ENCODE data around the gene GPR3.

DNA sequence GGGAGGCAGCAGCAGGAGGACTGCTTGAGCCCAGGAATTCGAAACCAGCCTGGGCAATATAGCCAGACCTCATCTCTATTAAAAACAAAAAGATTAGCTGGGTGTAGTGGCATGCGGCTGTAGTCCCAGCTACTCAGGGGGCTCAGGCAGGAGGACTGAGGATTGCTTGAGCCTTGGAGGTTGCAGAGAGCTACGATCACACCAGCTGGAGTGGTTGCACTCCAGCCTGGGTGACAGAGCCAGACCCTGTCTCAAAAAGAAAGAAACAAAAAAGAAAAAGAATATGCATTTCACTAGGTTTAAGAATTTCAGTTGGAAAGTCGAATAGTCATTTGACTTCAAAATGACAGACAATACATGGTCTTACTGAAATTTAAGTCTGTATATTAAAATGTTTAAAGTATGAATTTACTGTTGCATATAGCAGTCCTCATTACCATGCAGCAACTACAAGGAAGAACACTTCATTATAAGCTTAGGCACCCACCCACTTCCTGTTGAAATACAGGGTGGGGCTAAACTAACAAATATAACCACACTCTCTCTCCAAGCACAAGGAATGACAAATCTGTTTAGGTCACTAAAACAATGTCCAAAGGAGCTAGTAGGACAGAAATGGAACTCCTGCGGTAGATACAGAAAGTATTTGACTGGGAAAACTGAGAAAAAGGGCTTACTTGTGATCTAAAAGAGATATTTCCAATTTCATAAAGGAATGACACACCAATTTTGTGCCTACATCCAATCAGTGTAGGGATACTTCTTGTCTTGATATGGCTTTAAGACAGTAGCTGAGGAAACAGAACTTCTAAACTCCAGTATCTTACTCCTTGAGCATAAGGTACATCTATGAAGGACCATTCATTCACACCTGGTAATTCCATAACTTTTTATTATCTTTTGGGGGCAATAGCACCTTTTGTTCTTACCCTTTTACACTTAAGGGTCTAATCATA, 44.1 kb downstream of the GPR3 start:
- TF ChIP-seq, protein P1, sequence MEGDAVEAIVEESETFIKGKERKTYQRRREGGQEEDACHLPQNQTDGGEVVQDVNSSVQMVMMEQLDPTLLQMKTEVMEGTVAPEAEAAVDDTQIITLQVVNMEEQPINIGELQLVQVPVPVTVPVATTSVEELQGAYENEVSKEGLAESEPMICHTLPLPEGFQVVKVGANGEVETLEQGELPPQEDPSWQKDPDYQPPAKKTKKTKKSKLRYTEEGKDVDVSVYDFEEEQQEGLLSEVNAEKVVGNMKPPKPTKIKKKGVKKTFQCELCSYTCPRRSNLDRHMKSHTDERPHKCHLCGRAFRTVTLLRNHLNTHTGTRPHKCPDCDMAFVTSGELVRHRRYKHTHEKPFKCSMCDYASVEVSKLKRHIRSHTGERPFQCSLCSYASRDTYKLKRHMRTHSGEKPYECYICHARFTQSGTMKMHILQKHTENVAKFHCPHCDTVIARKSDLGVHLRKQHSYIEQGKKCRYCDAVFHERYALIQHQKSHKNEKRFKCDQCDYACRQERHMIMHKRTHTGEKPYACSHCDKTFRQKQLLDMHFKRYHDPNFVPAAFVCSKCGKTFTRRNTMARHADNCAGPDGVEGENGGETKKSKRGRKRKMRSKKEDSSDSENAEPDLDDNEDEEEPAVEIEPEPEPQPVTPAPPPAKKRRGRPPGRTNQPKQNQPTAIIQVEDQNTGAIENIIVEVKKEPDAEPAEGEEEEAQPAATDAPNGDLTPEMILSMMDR (conservative IDR thresholded peaks at IDR 0.05; ENCODE audit: low read length) = no peak
- TF ChIP-seq EZH2phosphoT487 (IDR thresholded peaks at IDR 0.05; ENCODE audit: borderline replicate concordance) = no peak
